ENCODE measurements around the gene TMEM37.

- no peak for TF ChIP-seq CTCF (IDR thresholded peaks at IDR 0.05; ENCODE audit: low read depth, low read length, missing input control)
- no peak for TF ChIP-seq GABPA (IDR thresholded peaks at IDR 0.05 in 1 of 2, conservative IDR thresholded peaks at IDR 0.05 in 1 of 2)
- TF ChIP-seq, protein P1, sequence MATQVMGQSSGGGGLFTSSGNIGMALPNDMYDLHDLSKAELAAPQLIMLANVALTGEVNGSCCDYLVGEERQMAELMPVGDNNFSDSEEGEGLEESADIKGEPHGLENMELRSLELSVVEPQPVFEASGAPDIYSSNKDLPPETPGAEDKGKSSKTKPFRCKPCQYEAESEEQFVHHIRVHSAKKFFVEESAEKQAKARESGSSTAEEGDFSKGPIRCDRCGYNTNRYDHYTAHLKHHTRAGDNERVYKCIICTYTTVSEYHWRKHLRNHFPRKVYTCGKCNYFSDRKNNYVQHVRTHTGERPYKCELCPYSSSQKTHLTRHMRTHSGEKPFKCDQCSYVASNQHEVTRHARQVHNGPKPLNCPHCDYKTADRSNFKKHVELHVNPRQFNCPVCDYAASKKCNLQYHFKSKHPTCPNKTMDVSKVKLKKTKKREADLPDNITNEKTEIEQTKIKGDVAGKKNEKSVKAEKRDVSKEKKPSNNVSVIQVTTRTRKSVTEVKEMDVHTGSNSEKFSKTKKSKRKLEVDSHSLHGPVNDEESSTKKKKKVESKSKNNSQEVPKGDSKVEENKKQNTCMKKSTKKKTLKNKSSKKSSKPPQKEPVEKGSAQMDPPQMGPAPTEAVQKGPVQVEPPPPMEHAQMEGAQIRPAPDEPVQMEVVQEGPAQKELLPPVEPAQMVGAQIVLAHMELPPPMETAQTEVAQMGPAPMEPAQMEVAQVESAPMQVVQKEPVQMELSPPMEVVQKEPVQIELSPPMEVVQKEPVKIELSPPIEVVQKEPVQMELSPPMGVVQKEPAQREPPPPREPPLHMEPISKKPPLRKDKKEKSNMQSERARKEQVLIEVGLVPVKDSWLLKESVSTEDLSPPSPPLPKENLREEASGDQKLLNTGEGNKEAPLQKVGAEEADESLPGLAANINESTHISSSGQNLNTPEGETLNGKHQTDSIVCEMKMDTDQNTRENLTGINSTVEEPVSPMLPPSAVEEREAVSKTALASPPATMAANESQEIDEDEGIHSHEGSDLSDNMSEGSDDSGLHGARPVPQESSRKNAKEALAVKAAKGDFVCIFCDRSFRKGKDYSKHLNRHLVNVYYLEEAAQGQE (IDR thresholded peaks at IDR 0.05) = no peak
- TF ChIP-seq, protein P2, sequence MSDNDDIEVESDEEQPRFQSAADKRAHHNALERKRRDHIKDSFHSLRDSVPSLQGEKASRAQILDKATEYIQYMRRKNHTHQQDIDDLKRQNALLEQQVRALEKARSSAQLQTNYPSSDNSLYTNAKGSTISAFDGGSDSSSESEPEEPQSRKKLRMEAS (IDR thresholded peaks at IDR 0.05) = no peak
- no peak for TF ChIP-seq TAF1 (conservative IDR thresholded peaks at IDR 0.05)
- no peak for TF ChIP-seq RAD21 (IDR thresholded peaks at IDR 0.05)
These were observed 48.1 kb upstream of the TMEM37 start for GRCh38 chr2:119383410-119384140.

Measured in liver (tissue), 3 donors.